ENCODE results near the gene DMAC2.

GRCh38 chr19:41426116-41426841, 13.4 kb downstream of the DMAC2 start:
- no peak for TF ChIP-seq CTCF (IDR thresholded peaks at IDR 0.05)
- no peak for TF ChIP-seq RORB (CRISPR knock-in tag; IDR thresholded peaks at IDR 0.05)
